ENCODE measurements around the gene ATP8B3.

Gene ATP8B3

DNA sequence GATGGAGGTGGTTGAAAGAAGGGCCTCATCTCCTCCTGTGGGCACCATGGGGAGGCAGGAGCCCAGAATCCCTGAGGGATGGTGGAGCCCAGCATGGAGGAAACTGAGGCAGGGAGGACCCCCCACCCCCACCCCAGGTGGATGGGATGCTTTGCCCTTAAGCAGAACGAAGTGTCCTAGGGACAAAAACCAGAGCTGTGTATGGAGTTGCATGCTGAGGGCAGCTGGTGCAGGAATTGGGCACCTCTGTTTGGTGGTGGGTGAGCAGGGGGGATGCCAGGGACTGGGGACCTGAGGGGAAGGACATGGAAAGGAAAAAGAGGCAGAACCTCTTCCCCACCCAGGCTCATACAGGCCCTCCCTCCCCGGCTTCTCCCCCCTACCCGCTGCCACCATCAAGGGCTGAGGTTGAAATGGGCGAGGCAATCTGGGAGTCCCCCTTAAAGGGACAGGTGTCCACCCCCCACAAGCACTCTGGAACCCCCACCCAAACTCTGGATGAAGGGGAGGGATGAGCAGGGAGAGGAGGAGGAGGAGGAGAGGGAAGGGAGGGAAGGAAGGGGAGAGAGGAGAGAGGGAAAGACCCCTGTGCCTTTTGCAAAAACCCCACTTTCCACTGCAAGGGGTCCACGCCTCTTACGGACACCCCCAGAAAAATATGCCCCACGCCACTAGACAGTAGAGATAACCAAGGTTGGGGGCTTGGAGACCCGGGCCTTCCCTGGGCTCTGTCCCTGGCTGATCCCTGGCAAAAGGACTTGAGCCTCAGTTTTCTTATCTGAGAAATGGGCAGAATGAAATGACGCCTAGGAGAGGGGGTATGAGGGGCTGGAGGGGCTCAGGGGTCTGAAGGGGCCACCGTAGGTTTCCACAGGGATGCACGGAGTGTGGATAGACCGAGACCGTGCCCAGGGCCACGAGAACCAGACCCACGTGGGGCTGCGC, 52.8 kb downstream of the ATP8B3 start:
- no peak overlapping the region for H3K4me3 ChIP-seq (ENCODE audit: low read depth, low read length)
- ChIA-PET POLR2A (no interaction called here), CTCF (interaction anchor here (0.6 to 2.8 kb wide), 5 partner anchors 8 to 213 kb away, joined by 3 to 10 read pairs (median 3); no protein-coding TSS in a partner anchor)
- TF ChIP-seq, protein P1, sequence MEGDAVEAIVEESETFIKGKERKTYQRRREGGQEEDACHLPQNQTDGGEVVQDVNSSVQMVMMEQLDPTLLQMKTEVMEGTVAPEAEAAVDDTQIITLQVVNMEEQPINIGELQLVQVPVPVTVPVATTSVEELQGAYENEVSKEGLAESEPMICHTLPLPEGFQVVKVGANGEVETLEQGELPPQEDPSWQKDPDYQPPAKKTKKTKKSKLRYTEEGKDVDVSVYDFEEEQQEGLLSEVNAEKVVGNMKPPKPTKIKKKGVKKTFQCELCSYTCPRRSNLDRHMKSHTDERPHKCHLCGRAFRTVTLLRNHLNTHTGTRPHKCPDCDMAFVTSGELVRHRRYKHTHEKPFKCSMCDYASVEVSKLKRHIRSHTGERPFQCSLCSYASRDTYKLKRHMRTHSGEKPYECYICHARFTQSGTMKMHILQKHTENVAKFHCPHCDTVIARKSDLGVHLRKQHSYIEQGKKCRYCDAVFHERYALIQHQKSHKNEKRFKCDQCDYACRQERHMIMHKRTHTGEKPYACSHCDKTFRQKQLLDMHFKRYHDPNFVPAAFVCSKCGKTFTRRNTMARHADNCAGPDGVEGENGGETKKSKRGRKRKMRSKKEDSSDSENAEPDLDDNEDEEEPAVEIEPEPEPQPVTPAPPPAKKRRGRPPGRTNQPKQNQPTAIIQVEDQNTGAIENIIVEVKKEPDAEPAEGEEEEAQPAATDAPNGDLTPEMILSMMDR (IDR thresholded peaks at IDR 0.05; ENCODE audit: insufficient read depth, low read length, missing control alignments) = no peak
- no peak for DNase-seq (ENCODE audit: low read depth, low spot score)

DNA sequence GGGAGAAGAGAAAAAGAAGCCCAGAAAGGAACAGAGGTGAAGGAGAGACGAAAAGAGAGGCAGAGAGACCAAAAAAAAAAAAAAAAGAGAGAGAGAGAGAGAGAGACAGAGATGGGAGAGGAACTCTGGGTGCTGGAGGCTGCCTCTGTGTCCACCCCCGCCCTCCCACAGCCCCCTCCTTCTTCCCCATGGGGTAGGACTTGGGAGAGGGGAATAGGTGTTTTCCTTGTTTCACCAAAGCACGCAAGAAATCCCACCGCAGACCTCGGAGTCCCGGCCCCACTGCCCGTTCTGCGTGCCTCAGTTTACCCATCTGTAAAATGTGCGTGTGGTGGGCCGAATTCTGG, 53.9 kb downstream of the ATP8B3 start:
- POLR2A ChIA-PET = no interaction called here
- CTCF ChIA-PET = interaction anchor here (0.8 to 1.1 kb wide), 2 partner anchors 9 to 86 kb away, joined by 3 read pairs; no protein-coding TSS in a partner anchor
- no peak overlapping the region for H3K4me3 ChIP-seq (ENCODE audit: low read depth, low read length)
- no peak for DNase-seq (ENCODE audit: low read depth, low spot score)
- TF ChIP-seq, protein P1 (IDR thresholded peaks at IDR 0.05; ENCODE audit: insufficient read depth, low read length, missing control alignments) = no peak

DNA sequence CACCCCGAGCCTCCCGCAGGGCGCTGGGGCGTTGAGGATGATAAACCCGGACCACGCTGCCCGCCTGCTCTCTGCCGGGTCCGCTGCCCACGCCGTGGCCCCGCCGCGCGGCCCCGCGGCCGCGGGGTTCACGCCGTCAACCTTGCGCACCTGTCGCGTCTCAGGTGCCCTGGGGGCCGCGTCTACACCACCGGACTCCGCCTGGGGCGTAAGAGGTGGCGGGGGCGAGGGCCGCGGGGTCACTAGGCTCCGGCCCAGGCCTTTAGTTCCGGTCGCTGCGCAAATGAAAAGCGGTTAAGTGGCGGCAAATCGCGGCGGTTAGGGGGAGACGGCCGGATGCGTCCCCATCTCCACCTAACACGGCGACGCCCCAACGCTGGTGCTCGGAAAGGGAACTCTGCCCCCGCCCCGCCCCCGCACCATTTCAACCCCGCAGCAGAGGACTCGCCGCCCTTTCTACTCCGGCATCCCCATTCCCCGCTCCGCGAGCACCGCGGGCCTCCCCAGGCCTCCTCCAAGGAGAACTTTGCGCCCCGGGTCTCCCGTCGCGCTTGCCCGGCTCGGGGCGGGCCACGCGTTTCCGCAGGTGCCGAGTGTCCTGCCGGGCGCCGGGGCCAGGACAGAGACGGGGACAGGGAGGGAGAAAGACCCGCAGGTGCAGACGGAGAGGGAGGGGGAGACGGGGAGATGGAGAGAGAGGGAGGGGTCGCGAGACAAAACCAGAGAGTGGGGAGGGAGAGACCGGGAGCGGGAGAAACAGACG, 54.4 kb downstream of the ATP8B3 start:
- H3K4me3 ChIP-seq (ENCODE audit: low read depth, low read length) = no peak overlapping the region
- ChIA-PET POLR2A (no interaction called here), CTCF (interaction anchor here (1.1 to 1.6 kb wide), 2 partner anchors 9 to 14 kb away, joined by 3 to 4 read pairs; no protein-coding TSS in a partner anchor)
- DNase-seq (ENCODE audit: low read depth, low spot score) = no peak
- TF ChIP-seq, protein P1 (IDR thresholded peaks at IDR 0.05; ENCODE audit: insufficient read depth, low read length, missing control alignments) = no peak

DNA sequence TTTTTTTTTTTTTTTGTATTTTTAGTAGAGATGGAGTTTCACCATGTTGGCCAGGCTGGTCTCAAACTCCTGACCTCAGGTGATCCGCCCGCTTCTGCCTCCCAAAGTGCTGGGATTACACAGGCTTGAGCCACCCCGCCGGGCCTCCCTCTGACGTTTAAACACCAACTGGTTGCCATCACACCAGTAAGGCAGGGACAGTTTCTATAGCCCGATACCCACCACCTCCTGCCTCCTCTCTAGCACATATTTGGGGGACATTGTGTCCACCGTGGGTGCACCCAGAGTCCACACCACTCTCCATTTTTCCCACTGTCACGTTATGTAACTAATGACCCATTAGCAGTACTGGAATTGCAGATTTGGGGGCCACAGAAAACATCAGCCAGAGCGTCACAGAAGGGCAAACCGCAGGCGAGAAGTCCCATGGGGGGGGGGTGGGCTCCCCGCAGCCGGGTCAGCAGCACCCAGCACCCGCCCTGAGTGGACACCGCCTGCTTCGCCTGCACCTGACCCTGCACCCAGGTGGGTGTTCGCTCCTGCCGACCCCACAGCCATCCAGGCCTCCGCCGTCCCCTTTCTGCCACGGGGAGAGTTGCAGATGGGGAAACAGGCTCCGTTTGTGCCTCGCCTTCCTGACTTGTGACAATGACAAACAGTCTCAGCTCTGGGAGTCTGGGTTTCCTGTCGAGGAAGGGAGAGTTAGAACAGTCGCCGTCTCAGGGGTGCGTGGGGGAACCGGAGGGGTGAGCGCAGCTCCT, 55.2 kb downstream of the ATP8B3 start:
- POLR2A ChIA-PET = no interaction called here
- TF ChIP-seq, protein P1 (IDR thresholded peaks at IDR 0.05; ENCODE audit: insufficient read depth, low read length, missing control alignments) = no peak
- CTCF ChIA-PET = interaction anchor here (1.6 kb wide), 1 partner anchor 15 kb away, joined by 4 read pairs; no protein-coding TSS in a partner anchor
- no peak for DNase-seq (ENCODE audit: low read depth, low spot score)
- no peak overlapping the region for H3K4me3 ChIP-seq (ENCODE audit: low read depth, low read length)

DNA sequence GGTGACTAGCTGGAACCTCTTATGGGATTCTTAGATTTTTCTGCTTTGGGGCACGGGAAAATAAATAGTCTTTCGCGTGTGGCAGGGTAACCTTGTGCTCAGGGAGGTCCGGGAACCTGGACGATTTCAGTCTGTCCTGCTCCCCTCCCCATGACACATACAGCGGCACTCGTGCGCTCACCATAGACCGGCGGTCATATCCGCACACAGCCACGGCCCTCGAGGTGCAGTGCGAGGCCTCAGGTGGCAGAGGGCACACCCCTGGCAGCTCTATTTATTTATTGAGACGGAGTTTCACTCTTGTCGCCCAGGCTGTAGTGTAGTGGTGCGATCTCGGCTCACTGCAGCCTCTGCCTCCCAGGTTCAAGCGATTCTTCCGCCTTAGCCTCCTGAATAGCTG, 55.8 kb downstream of the ATP8B3 start:
- no peak for DNase-seq (ENCODE audit: low read depth, low spot score)
- H3K4me3 ChIP-seq (ENCODE audit: low read depth, low read length) = no peak overlapping the region
- POLR2A ChIA-PET = no interaction called here
- TF ChIP-seq, protein P1 (IDR thresholded peaks at IDR 0.05; ENCODE audit: insufficient read depth, low read length, missing control alignments) = no peak
- CTCF ChIA-PET = interaction anchor here (1.6 to 1.8 kb wide), 2 partner anchors 12 to 15 kb away, joined by 4 to 7 read pairs; no protein-coding TSS in a partner anchor

All from AG04449 (cell line).